Retina (tissue), 1 donor: ENCODE results near the gene ANKS6.

Experiments used
- DNase-seq: peaks from one replicate; pipeline ENCODE4 v3.0.0-alpha.2; 2016

ANKS6 gene

GRCh38 chr9:98770717-98771116 lies 25.6 kb downstream of the ANKS6 start:
- DNase-seq = no peak

DNA sequence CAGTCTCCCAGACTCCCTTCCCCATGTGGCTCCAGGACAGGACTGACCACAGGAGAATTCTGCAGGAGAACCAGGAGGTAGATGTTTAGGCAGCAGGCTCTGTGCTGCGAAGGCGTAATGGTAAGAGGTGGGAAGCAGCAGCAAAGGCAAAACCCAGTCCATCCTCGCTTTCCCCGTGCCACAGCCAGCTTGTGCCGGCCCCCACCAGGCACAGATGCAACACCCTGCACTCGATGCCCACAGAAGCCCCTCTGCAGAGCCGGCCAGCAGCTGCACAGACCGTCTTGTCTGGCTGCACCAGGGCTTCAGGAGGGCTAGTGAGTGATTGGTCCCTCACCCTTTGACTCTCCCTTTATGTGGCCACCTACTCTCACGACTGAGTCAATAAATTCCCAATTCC lies 28.0 kb downstream of the ANKS6 start:
- no peak for DNase-seq

- no peak for DNase-seq
Observed at GRCh38 chr9:98767915-98768314, 28.4 kb downstream of the ANKS6 start.

DNA sequence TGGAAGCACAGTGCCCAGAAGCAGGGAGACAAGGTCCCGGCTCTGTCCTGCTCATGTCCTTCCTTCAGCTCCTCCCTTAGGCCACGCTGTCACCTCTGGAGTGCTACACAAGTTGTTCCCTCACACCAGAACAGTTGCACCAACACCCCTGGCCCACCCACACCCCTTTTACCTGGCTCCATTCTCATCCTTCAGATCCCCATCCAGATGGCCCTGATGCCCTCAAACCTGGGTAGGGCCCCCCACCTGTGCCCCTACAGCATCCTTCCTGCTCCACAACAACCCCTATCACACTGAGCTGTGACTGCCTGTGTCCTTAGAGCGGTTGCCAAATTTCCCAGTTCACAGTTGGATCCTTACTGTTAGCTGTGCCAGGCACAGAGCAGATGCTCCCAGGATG lies 29.2 kb downstream of the ANKS6 start:
- no peak for DNase-seq

- no peak for DNase-seq
Observed at GRCh38 chr9:98766586-98766985, 29.8 kb downstream of the ANKS6 start.

DNA sequence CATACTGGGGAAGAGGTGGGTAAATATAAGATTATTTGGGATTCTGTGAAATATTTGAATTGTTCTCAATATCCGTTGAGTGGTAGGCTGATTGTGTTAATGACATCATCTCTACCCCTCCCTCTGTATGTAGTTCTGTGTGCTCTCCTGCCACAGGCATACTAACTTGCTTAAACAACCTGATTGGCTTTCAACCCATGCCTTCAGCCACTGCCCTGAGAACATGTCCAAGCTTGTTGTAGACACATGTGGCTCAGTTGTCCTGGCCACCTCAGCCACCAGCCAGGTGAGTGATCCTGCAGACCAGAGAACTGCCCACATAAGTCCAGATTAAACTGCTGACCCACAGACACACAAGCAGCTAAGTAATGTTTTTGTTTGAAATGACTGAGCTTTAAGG lies 31.1 kb downstream of the ANKS6 start:
- no peak for DNase-seq

DNA sequence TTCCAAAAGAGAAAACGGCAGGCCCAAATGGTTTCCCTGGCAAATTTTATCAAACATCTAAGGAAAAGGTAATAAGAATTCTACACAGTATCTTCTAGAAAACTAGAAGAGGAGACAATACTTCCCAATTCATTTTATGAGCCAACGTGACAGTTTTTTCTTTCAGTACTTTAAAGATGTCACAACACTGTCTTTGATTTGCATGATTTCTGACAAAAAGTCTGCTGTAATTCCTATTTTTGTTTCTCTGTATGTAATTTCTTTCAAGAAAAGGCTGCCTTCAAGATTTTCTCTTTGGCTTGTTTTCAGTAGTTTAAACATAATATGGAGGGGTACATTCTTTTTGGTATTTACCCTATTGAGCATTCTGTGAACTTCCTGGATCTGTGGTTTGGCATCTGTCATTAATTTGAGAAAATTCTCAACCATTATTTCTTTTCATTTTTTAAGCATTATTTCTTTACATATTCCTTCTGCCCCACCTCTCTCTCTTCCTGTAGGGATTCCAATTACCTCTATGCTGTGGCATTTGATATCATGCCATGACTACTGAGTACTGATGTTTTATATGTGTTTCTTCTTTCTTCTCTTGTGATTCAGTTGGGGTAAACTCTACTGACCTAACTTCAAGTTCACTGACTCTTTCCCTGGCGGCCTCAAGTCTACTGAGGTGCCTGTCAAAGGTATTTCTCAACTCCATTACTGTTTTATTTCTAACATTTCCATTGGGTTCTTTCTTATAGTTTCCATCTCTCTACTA lies 32.2 kb downstream of the ANKS6 start:
- no peak for DNase-seq

- no peak for DNase-seq
Observed at GRCh38 chr9:98760231-98760630, 36.1 kb downstream of the ANKS6 start.

DNA sequence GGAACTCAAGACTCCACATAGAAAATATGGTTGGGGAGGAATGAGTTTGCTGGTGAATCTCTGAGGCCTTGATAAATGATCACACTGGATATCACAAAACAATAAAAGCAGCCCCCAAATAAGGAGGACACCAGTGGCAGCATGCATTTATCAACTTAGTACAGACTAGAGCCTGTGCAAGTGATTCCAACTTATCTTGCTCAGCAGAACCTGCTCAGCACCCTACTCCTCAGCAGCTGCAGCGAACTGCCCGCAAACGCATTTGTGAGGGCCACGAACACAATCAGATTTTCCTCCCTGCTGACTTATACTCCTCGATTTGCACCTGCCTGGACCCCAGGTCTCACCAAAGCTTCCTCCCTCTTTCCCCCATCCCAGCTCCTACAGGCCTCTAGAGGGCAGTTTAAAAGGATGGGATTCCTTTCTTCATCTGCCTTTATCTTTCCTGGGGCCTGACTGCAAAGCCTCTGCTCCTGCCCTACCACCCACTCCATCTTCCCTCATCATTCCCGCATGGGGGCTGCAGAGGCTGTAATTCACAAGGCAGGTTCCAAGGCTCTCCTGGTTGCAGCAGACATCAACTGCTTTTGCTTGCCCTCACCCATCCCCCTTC lies 41.2 kb downstream of the ANKS6 start:
- no peak for DNase-seq

GRCh38 chr9:98751210-98751609 lies 45.1 kb downstream of the ANKS6 start:
- no peak for DNase-seq

- DNase-seq = no peak
Observed at GRCh38 chr9:98750364-98751060, 45.8 kb downstream of the ANKS6 start.

- no peak for DNase-seq
Observed at GRCh38 chr9:98747476-98747875, 48.9 kb downstream of the ANKS6 start.

DNA sequence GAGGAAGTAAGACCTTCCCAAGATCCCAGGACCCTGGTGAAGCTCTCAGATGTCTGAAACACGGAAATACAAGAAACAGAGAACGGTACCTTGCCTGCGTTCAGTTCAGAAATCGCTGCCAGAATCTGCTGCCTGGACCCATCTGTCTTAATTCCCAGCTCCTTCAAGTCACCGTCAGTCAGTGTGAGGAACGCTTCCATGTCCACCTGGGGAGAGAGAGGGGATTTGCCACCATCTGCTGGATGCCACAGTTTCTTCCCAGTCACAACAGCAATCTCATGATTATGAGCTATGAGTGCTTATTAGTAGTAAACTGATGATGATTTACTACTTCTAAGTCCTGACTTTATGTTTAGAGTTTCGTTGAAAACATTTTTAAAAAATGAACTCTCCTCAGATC lies 50.9 kb downstream of the ANKS6 start:
- DNase-seq = peak; percentile 16

DNA sequence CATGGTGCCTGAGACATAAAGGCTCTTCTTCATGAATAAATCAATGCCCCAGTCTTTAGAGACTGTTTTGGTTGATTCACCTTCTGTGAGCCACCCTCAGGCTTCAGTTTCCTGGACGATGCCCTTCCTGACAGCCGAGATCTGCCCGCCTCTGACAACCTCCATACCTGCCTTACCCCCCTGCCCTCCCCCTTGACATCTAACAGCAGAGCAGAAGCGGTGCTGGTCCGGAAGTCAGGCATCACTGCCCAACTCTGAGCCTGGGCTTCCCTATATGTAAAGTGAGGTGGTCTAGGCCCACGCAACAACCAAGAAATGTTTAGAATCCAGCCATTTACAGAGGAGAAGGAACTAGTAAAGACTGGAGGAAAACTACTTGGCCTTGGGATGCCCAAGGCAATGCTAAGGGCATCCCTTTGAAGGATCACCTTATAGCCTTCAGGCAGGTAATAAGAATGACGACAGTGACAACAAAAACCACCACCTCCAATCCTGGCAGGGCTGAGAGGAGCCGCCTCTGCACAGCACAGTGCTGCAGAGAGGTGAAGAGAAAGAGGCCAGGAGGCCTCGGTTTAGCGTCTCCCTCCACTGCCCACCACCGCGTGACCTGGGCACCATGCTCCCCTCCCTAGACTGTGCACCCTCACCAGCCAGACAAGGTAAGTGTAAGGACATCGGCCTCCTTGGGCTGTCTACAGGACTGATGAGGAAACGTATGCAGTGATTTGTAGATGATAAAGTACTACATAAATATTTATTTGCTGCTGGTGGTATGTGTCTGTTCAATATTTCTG lies 52.3 kb downstream of the ANKS6 start:
- DNase-seq = no peak

GRCh38 chr9:98743329-98743728 lies 53.0 kb downstream of the ANKS6 start:
- no peak for DNase-seq

- no peak for DNase-seq
Observed at GRCh38 chr9:98742325-98743280, 53.8 kb downstream of the ANKS6 start.

GRCh38 chr9:98740226-98740881 lies 56.0 kb downstream of the ANKS6 start:
- no peak for DNase-seq

- no peak for DNase-seq
Observed at GRCh38 chr9:98738741-98739140, 57.6 kb downstream of the ANKS6 start.

DNA sequence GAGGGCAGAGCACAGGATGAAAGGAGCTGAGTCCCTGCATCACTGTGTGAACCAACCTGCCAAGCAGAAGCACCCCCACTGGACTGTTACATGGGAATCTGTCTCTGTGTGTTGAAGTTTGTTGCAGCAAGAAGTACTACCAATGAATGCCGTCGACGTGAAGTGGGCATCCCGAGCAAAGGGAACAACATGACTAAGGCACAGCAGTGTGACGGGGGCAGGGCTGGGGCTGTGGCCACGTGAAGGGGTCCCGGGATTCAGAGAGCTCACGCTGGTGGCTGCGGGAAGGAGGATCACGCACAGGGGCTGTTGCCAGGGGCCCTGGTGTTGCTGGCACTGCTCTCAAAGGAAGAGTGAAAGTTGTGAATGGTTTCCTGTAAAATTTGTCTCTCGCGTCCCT lies 60.1 kb downstream of the ANKS6 start:
- DNase-seq = no peak

GRCh38 chr9:98732801-98733200 lies 63.6 kb downstream of the ANKS6 start:
- no peak for DNase-seq

GRCh38 chr9:98732091-98732490 lies 64.3 kb downstream of the ANKS6 start:
- no peak for DNase-seq

DNA sequence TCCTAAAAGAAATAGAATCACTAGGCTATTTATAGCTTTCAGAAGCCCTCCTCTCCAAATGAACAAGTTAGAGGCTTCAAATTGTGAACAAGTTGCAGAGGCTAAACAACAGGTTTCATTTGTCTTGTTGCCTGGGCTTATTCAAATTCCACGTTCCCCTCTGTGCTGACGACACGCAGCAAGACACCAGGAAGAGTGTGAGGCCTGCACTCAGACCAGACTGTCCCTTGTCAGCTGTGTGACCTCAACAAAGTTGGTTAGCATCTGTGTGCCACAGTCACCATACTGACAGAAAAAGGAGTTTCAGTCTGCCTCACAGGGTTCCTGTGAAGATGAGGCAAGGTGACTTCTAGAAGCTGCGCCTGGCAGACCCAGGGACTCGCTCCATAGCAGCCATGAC lies 65.5 kb downstream of the ANKS6 start:
- no peak for DNase-seq
